HG02870 (cell line): ENCODE measurements around the gene DCC.

Source experiments
- ATAC-seq: cut with Tn5 transposase; IDR thresholded peaks from one replicate; pipeline ENCODE4 v1.9.1; 2021; ENCODE audit warnings: mild to moderate bottlenecking, moderate library complexity; ENCODE audit not compliant: unreplicated experiment

Gene DCC

DNA sequence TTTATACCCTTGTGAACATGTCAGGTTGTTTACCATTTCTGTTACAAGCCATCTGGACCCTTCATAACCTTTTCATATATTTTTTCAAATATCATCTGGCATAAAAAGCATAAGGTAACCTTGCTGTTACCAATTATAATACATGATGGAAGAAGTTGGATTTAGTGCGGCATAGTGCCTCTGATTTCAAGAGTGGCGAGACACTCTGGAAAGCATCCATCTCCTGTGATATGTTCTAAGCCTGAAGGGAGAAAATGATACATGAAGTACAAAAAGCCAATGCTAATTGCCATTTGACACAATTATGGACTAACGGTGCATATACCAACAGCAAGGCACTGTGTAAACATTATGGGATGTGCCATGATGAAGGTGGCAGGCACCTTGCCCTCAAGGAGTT, 75.1 kb downstream of the DCC start:
- no peak for ATAC-seq

DNA sequence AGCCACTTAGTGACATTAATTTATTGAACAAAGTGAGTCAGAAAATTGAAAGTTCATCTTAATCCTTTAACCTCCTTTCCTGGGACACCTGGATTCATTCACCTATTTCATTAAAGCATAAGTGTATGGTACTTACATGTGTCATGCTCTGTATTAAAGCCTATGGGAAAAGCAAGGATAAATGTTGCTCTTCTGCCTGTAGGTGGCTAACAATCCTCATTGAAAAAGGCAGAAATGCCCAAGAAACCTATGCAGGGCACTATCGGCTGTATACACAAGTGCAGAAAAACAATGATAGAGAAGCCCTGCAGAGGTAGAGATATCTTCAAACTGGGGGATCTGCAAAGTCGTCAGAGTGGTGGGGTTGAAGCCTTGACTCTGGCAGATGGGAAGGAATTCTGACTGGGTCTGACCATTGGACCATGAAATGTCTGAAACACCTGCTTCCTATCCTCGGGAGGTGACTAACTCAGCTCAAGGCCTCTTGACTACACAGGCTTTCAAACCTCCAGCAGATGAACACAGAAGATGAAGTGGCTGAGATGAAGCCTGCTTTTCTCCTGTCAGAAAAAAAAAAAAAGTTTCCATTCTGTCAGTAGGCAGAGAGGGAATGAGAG, 83.1 kb downstream of the DCC start:
- ATAC-seq = no peak

DNA sequence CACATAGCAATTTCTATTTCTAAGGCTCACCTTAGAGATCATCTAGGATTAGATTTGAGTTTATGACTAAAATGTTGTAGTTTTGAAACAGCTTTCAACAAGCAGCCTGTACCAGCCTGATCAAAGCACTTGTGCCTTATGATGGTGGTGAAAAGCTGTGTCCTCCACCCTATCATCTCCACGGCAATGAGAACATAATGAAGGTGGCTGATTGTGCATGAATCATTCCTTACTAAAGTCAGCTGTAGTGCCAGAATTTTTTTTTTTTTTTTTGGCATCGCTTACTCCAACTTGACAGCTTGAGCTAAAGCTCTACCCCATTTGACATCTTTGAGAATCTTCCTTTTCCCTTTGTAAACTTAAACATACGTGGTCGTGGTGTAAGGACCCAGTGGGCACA, 86.0 kb downstream of the DCC start:
- ATAC-seq = no peak

DNA sequence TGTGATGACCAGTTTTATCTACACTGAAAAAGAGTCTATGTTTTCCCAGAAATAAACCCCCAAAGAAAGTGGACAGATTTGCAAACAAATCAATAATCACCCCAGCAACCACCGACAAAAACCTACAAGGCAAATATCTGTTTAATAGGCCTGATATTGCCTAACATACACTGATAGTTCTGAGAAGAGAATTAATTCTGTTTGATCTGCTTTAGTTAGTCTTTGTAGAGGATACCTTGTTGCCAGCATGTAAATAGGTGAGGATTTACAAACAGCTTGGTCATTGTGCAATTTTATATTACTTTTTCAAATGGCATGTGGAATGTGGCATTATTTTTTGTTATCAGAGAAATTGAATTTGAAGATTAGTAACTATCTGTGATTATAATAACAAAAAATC, 86.5 kb downstream of the DCC start:
- ATAC-seq = no peak

DNA sequence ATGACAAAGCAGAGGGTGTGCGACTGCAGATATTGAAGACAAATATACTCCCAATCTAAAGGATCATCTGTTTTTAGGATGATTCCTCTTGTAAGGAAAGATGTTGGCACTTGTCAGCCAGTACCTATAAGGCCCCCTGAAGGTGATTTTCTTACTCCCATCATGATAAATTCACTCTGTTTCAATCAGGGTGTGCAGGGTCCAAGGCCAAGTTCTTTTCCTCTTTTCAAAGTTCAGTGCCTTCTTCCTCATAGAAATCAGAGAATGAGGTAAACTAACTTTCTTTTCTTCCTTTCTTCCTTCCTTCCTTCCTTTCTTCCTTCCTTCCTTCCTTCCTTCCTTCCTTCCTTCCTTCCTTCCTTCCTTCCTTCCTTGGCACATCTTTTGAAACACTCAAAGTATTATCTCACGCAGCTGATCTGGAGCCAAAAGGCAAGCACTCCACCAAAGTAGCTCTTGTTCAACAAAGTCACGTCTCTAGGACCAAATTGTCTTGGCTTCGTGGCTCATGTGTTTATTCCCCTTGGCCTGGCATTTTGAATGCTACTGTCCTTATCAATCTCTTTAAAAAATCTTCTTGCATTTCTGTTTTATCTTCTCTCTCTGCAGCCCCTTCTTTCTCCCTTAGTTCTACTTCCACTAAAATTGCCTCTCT, 87.7 kb downstream of the DCC start:
- no peak for ATAC-seq

DNA sequence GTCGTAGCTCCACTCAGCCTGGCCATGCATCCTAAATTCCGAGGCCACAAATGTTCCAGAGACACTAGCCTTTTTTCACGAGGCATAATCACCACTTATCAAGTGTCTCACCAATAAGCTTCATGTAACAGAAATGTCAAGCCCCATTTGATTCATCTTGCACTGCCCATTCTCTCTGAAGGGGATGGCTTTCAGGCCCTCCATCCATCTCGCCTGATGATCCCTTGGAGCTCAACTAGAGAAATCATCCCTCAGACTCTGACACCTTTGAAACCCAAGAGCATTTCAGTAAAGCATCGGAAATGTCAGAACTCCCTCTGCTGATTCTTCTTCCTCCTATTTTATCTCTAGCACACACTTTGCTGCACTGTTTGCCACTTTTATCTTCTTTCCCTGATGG, 91.7 kb downstream of the DCC start:
- ATAC-seq = no peak

DNA sequence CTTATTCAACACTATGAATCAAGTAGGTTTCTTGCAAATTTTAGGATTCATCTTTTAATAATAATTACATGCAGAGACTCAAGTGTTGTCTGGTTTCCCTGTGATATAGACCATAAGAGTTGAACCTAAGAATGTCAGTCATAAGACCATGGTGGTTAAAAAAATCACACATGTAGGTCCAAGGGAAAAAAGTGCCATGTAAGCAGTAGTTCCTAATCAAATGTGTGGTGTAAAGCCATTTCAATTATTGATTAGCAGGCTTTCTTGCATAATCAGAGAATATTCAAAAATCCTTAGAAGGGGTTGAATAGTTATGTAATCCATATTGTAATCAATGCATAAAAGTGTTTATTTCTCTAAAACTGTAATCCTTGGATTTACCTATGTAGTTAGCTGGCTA, 93.8 kb downstream of the DCC start:
- ATAC-seq = no peak

DNA sequence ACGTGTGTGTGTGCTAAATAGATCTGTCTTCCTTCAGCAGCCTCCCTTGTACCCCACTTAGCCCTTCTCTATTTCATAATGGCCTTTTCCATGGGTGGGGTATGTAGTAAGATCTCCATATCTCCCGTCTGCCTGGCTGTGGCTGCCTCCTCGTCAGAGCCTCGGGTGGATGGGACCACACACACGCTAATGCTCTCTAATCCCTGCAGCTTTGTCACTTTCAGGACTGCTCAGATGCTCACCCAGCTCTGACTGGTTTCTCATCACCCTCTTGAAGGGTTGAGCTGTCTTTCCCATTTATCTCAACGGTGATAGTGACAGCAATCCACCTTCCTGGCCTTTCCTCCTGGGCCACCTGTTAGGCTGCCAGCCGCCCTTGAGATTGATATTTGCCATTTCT, 95.3 kb downstream of the DCC start:
- ATAC-seq = no peak

DNA sequence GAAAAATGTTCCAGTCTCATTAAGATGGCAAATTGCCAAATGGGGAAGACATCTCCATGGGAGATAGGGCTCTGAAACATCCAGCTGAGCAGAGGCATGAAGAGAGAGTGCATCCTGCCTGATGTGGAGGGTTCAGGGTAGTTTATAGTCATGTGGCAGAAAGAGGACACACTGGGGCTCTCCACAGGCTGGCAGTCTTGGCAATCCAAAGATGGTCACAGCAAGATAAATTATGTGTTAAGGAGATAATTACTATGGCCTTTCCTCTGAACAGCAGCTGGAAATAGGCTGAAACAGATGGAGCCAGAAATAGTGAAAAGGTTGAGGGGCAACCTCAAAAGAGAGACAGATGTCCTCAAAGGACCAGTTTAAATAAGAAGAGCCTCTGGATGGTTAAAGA, 97.2 kb downstream of the DCC start:
- no peak for ATAC-seq

DNA sequence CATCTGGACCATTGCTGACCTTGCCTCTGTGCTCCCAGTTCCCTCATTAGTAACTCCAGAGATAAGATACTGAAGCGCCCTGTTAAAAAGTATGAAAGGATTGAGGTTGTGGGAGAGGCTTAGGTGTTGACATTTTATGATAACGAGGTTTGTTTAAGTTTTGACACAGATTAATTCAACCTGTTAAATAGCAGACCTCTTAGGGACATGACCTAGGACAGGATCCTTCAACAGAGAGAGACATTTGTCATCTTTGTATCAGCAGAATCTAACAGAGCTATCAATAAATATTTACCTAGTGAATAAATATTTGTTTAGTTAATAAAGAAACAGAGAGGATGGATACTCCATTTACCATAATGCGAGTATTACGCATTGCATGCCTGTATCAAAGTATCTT, 99.5 kb downstream of the DCC start:
- ATAC-seq = no peak

DNA sequence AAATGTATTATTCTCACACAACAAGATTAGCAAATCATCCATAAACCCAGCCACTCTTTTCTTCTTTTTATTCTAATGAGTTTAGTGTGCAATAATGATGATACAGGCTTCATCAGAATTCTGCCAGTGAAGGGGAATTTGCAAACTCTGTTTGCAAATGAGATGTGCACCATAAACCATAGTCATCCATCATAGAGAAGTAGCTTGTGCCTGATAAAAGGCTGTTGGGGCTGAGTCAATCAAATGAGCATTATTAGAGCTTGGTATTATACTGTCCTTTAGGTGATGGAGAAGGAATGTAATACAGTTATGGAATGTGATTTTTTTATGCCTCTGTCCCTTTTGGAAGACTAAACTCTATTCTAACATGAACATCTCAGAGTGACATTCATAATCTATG, 101.8 kb downstream of the DCC start:
- ATAC-seq = no peak

DNA sequence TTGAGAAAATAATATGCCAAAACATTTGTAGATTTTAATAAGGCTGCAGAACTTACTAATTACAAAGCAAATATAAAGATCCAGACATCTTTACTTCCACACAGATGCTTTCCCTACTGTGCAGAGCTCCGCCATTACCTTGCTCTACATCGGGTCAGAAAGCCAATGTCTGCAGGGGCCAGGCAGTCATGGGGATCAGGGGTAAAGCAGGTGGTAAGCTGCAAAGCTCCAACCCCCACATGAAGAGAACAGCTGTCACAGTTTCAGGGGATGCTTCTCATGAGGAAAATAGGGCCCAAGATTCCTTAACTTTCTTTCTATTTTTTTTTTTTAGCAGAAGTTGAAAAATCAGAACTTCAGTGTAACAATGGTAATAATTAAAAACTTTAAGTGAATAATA, 102.7 kb downstream of the DCC start:
- no peak for ATAC-seq

DNA sequence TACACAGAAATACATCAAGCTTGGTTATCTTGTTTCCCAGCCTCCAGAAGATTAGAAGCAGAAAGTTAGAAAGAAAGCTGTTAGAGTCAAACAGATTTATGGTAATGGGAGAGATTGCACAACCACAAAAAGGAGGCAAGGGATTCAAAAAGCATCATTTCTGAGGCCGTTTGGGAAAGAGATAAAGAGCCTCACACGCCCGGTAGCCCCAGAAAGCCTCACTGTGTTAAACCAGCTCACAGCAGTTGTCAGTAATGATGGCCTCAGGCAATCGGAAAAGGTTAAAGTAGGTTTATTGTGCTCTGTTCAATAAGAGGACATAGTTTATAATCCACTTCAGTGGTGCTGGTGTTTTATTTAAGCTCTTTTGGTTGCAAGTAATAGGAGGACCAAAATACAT, 111.3 kb downstream of the DCC start:
- no peak for ATAC-seq

DNA sequence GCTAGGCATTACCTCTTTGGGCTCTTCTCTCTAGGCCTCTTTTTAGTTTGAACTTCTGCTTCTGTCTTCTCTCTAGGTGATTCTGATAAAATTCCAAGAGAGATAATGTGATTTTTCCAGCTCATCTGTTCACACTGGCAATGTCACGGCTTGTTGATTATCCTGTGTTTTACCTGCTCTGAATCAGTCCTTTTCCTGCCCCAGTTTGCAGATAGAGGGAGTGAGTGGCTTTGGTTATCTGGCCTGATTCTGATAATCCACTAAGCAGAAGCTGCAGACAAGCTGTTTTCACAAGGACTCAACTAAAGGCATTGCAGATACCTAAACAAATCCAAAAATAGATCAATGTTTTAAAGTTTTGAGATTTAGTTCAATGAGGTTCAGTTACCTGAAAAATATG, 111.9 kb downstream of the DCC start:
- no peak for ATAC-seq

DNA sequence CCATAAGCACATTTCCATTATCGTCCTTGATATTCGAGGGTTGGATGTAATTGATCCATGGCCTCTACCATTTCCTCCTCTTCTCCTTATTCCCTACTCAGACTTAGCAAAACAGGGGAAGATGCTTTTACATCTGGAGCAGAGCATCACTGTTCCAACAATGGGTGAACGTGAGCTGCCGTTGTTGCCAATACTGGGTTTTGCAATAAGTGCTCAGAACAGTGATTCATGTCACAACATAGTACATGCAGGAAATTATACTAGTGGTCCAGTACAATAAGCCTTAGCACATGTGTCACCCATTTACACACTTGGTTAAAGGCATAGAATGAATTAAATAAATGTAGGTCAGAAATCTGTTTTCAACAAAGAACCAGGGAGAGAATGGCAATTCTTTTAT, 112.4 kb downstream of the DCC start:
- no peak for ATAC-seq

DNA sequence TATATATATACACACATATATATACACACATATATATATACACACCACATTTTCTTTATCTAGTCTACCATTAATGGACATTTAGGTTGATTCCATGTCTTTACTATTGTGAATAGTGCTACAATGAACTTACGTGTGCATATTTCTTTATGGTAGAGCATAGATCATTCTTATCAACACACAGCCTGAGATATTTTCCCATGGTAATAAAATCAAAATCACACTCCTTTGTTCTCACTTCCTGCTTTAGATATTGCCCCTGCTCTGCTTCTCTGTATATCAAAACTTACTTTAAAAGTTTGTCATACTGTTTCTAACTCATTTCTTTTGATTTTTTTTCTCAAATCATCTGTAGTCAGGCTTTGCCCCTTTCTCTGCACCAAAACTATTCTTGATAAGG, 119.9 kb downstream of the DCC start:
- ATAC-seq = no peak

DNA sequence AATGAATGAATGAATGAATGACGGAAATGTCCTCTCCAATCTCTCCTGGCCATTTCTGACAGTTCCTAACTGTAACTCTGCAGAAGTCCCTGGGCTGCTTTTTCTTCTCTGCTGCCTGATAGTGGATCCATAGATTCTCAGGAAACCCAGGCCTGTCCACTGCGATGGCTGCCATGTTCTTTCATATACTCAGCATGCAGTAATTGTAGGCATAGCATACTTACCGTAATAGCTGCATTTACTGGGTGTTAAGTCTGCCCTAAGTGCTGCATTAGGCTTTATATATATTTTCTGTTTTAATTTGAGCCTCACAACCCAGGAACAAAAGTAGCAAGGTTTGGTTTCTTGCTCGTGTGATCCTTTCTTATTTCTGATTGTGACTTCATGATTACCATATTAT, 122.9 kb downstream of the DCC start:
- ATAC-seq = no peak

DNA sequence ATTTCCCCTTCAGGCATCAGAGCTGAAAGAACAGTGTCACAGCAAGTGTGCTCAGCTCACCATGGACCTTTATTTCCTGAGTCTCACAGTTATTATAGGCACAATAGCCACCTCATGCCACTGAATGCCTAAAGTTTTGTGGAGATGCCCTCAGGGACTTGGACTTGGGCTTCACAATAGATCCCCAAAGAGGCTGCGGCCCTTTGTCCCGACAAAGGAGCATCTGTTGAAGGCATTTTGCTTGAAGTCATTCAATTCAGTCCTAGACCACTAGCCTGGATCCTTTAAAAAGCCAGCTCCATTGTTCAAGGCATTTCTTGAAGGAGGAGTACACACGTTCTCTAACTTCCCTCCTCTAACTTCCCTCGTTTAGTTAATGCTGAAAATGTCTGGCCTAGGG, 125.4 kb downstream of the DCC start:
- no peak for ATAC-seq

DNA sequence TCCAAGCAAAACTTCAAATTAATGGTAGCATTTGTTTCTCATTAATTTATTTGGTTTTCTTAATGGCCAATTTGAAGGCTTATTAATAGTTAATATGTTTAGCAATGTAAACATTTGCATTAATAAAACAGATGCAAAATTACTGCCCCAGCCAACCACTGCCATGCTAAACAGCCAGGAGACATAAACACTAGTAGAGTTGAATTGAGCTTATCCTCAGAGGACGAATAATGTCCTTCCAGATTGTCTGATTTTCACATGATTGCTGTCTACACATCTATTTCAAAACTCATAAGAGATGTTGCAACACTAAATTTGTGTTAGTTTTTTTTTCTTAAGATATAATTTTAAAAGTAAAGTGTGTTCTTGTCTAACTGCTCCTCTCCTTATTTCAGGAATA, 128.5 kb downstream of the DCC start:
- no peak for ATAC-seq

DNA sequence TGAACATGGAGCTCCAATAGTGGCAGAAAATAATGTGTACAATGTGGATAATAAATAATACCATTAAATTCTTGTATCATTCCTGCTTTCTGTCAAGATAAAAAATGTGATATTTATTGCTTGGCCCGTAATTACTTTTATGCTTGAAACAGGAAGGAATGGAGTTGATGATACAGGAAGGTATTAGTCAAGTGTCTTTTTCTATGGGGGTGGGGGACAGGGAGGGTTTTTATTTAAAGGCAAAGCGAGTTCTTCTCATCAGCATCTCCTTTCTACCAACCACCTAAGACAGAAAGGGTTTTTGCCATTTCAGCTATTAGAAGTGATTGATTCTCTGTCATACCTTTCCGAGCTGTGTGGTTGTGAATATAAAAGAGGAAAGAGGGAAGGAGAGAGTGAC, 135.3 kb downstream of the DCC start:
- ATAC-seq = no peak

DNA sequence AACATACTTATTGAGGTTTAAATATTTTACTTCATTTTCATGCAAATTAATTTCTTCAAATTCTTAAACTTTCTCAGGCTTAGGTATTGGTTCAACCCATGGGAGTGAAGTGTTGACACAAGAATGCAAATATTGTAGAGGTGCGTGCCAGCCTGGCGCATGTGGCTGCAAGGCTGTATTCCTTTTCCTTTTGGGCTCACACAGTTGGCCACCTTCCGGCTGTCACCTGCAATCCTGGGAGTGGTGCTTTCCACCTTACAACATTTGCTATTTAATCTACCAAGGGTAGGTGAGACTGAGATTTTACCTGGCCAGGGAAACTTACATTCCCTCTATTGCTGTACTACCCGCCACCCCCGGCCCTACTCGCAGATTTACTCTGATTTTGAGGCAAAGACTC, 141.1 kb downstream of the DCC start:
- no peak for ATAC-seq

DNA sequence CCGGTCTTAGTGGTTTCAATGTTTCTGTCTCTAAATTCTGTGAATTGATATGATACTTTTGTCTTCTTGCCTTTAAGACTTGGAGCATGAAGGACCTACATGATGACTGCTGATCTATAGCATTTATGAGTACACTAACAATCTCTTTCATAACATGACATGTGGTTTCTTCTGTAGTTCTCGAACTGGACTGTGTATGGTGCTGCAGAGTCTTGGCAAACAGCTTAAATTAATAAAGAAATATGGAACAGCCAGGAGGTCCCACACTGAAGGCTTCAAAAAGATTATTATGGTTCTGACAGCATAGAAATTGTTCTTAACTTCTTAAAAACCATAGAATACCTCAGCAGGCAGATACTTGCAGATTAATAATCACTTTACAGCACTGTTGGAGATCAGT, 145.0 kb downstream of the DCC start:
- no peak for ATAC-seq

DNA sequence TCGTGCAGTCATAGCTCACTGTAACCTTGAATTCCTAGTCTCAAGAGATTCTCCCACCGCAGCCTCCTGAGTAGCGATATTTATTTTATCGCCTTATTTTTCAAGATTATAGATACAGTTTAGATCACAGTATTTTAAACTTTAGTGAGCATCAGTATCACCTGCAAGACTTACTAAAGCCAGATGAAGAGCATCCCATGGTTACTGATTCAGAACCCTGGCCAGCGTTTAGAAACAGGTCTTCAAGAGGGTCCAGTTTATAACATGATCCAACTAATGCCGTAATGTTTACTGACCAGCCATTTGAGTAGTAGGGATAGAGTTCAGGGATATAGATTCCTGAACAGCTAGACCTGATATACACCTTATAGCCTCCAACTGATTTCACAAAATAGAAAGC, 146.1 kb downstream of the DCC start:
- ATAC-seq = no peak
